GM18909 (cell line): Measurements from ENCODE around the gene IFITM1.
A peak's percentile ranks its signal among the peaks of the same experiment; 100 is the strongest.

ENCODE experiments used
- ATAC-seq: cut with Tn5 transposase; IDR thresholded peaks from one replicate; pipeline ENCODE4 v1.9.1; 2021; ENCODE audit warnings: mild to moderate bottlenecking; ENCODE audit not compliant: unreplicated experiment, poor library complexity

Gene IFITM1

GRCh38 chr11:313787-314553 is at the start of gene IFITM1:
Gene IFITM1 (plus strand): TSS chr11:314040. CDS start chr11:314171, 131 bp downstream.
- peak; percentile 26 for ATAC-seq

DNA sequence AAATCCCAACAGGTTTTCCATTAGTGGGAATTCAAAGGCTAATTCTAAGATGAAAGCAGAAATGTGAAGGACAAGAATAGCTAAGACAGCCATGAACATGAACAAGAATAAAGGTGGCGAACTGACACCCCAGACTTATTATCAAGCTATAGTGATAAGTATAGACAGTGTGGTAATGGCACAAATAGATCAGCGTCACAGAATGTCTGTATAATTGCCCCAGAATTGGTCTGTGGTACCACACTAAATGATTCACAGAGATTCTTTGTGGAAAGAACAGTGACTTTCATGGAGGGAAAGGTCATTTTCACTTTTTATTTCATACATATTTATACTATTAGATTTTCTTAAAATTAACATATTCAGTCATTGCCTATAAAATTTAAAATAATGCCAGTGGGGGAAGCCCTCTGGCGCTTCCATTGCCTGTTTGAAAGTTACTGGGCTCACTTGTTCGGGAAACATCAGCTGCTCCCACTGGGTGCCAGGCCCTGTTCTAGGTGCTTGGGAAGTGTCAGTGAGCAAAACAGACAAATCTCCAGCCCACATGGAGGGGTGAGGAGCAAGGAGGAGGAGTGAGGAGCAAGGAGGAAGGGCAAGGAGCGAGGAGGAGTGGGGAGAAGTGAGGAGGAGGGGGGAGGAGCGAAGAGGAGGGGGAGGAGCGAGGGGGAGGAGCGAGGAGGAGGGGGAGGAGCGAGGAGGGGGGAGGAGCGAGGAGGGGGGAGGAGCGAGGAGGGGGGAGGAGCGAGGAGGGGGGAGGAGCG is 47.0 kb upstream of the IFITM1 start:
- no peak for ATAC-seq

- no peak for ATAC-seq
Observed at GRCh38 chr11:267491-267994, 46.3 kb upstream of the IFITM1 start.

GRCh38 chr11:268716-269145 is 45.1 kb upstream of the IFITM1 start:
- ATAC-seq: peak; percentile 50

DNA sequence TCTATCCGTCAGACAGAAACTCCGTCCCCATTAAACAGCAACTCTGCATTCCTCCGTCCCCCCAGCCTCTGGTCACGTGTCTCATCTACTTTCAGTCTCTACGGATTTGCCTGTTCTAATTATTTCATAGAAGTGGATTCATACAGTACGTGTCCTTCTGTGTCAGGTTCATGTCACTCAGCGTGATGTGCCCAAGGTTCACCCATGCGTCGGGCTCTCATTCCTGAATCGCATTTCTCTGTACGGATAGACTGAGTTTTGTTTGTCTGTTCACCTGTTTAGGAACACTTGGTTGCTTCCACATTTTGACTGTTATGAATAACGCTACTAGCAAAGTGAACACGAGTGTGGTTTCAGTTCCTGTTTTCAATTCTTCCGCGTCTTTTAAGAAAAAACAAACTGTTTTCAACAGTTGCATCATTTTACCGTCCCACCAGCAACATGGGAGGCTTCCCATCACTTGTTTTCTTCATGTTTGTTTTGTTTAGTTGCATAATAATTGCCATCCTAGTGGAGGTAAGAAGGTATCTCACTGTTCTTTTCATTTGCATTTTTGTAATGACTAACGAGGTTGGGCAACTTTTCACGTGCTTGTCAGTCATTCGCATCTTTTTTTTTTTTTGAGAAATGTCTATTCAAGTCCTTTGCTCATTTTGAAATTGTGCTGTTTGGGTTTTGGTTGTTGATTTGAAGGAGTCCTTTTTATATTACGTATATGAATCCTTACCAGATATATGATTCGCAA is 44.5 kb upstream of the IFITM1 start:
- ATAC-seq: peak; percentile 72

DNA sequence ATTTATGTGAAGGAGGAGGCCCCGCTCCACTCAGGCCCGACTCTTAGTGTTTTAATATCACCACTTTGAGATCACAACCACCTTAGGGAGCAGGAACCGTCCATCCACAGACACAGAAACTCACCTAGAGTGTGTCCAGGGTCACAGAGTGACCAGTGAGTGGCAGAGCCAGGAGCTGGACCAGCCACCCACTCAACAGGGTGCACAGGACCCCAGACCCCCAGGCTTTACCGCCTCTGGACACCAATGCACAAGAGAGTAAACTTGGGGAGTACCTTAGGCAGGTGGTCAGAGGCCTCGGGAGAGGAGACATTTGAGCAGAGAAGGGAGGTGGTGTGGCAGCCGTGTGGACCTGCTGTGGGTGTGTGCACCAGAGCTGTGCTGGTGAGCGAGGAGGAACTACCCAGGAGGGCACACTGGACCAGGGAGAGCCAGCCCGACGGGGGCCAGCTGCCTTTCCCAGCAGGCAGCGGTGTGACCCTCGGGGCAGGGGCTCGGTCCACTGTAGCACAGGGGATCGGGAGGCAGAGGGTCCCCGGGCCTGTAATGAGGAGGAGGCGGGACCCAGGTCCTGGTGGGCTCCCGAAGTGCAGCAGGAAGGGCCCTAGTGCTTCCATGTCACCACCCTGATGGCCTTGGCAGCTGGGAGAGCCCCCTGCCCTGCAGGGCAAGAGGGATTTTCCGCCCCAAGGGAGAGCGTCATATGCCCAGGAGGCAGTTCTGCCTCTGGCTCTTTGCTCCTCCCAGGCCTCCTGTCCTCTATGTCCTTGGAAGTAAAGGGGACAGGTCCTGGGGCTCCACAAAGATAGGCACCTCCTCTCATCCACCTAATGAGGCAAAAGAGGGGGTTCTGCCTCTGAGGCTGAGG is 43.2 kb upstream of the IFITM1 start:
- ATAC-seq: no peak

DNA sequence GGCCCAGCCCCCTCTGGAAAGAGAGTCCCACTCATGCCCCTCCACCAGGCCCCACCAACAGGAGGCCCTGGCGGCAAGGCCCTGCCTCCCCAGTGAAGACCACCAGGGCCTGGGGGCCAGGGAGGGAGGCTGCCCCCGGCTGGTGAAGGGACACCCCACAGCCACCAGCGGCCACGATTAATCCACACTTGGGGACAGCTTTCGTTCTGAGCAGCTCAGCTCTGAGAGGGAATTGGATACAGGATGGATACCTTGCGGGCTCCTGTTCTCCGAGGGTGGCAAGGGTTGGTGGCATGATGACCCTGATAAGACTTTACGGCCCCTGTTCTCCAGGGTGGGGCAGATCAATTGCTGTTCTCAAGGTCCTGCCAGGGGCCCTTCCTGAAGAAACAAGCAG is 42.5 kb upstream of the IFITM1 start:
- ATAC-seq: no peak

DNA sequence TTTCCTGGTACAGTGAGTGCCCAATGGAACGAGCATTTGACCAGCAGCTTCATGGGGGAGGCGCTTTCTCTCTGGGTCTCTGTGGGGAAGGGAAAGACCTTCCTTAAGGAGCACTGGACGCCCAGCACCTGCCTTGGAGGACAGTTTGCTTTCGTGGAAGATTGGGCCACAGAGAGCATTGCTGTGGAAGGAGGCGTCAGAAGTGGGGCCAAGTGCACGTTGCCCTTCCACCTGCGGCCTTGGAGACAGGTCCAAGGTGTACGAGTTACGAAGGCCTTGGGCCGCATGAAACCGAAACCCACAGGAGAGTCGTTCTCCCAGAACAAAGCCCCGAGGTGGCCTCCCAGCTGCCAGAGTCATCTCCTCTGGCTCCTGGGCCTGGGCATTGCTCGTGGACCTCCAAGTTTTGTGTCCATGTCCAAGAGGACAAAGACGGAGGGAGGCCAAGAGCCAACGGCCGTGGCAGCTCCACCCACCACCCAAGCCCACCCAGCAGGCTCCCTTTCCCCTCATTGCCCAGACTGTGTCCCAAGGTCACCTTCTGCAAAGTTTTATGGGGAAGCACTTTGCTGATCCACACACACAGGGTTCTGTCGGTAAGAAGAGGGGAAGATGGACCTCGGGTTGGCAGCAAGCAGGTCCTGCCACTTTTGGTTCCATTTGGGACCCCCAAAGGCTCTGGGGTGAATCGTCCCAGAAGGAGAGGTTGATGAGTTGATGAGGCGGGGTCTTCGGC is 41.5 kb upstream of the IFITM1 start:
- no peak for ATAC-seq

GRCh38 chr11:272931-273198 is 41.0 kb upstream of the IFITM1 start:
- no peak for ATAC-seq

DNA sequence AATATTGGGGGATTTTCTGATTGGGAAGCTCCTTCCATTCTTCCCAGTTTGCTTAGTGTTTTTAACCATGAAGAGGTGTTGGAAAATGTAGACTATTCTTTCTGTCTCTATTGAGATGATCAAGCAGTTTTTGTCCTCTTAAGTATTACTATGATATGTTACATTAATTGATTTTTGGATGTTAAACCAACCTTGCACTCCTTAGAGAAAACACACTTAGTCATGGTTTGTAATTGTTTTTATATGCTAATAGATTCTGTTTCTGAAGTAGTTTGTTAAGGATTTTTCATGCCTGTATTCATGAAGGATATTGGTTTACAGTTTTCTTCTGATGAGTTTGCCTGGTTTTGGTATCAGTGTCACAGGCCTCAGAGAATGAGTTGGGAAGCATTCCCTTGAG is 37.6 kb upstream of the IFITM1 start:
- ATAC-seq: no peak

DNA sequence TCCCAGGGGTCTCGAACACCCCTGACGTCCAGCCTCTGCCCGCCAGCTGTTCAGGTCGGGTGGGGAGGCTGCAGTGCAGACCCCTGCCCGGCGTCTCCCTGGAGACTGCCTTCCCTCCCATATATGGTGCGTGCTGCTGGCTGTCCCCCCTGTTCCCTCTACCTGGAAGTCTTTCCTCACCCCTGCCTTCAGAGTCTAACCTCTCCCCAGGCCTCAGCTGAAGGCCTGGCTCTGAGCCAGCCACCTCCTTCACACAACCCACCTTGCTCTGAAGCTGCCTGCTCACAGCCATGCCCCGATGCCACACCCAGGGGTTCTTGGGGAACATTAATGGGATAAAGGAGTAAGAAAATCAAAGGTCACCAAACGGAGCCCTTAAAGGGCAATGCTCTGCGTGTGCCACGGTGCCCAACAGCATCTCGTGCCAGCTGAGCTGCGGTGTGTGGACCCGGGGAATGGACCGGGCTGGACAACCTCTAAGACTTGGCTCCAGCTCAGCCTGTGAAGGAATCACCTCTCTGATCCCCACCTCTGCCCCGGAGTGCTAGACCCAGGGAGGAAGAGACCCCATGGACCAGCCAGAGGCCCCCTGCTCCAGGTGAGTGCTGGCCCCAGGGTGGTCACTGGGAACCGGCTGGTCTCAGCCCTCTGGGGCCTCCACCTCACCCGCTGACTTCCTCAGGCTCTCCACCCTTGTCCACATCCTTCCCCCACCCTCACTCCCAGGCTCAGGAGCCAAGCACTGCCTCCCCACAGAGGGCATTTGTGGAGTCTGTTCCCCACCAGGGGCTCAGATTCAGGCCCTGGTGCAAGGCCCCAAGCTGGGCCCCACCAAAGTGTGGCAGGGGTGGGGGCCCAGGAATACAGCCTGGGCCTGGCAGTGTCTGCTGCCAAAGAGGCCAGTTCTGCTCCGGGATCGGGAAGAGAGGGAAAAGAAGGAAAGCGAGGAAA is 35.6 kb upstream of the IFITM1 start, which contains the start of gene NLRP6:
Gene NLRP6 (plus strand): TSS at position 407 of the 951 bp plus-strand sequence. CDS start 163 bp downstream, at position 570.
- no peak for ATAC-seq

GRCh38 chr11:279040-279965 is 34.5 kb upstream of the IFITM1 start:
- ATAC-seq: no peak

DNA sequence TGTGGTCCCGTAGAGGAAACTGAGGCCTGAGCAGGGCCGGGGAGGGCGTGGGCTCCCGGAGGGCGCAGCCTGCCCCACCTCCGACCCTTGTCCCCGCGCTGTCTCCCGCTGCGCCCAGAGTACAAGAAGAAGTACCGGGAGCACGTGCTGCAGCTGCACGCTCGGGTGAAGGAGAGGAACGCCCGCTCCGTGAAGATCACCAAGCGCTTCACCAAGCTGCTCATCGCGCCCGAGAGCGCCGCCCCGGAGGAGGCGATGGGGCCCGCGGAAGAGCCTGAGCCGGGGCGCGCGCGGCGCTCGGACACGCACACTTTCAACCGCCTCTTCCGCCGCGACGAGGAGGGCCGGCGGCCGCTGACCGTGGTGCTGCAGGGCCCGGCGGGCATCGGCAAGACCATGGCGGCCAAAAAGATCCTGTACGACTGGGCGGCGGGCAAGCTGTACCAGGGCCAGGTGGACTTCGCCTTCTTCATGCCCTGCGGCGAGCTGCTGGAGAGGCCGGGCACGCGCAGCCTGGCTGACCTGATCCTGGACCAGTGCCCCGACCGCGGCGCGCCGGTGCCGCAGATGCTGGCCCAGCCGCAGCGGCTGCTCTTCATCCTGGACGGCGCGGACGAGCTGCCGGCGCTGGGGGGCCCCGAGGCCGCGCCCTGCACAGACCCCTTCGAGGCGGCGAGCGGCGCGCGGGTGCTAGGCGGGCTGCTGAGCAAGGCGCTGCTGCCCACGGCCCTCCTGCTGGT is 33.7 kb upstream of the IFITM1 start:
- ATAC-seq: no peak

- no peak for ATAC-seq
Observed at GRCh38 chr11:280706-281485, 32.9 kb upstream of the IFITM1 start.

GRCh38 chr11:281486-282161 is 32.2 kb upstream of the IFITM1 start:
- ATAC-seq: no peak
